DND-41 (cell line): ENCODE data around the gene C21orf91.

Experiments used
- ATAC-seq: fragments of 200-7000 bp; cut with Tn5 transposase; 3 replicates; pipeline ENCODE4 v1.9.1; 2021; ENCODE audit warnings: low read depth; ENCODE audit not compliant: insufficient read depth
- DNase-seq: peaks from one replicate; pipeline ENCODE4 v3.0.0-alpha.2; 2020
- H2AFZ ChIP-seq: 2 replicates; pipeline ENCODE4 v1.6.0; 2012; ENCODE audit warnings: low read depth, low read length
- H3K27ac ChIP-seq: 2 replicates; pipeline ENCODE4 v1.5.1; 2012; ENCODE audit warnings: low read length, inconsistent platforms
- H3K27me3 ChIP-seq: fragments of 200-600 bp; sonication (generic); 2 replicates; pipeline ENCODE4 v1.6.0; 2012; ENCODE audit warnings: low read length, mild to moderate bottlenecking, inconsistent platforms; ENCODE audit not compliant: insufficient read depth, poor library complexity
- H3K36me3 ChIP-seq: 2 replicates; pipeline ENCODE4 v1.5.1; 2012; ENCODE audit warnings: low read length, inconsistent platforms; ENCODE audit not compliant: insufficient read depth
- H3K4me1 ChIP-seq: 2 replicates; pipeline ENCODE4 v1.5.1; 2012; ENCODE audit warnings: mild to moderate bottlenecking, low read length; ENCODE audit not compliant: insufficient read depth
- H3K4me2 ChIP-seq: 2 replicates; pipeline ENCODE4 v1.6.0; 2012; ENCODE audit warnings: mild to moderate bottlenecking, moderate library complexity, low read length, inconsistent platforms; ENCODE audit not compliant: insufficient read depth
- H3K4me3 ChIP-seq, 2 experiments: fragments of 200-600 bp in 1 of 2; shearing (Covaris generic) in 1 of 2; 2 replicates each; pipeline ENCODE4 v1.5.1; 2012 to 2016; ENCODE audit warnings: inconsistent platforms in 2 of 2, low read length in 2 of 2, mild to moderate bottlenecking in 2 of 2, low read depth in 1 of 2, moderate library complexity in 1 of 2
- H3K79me2 ChIP-seq: 2 replicates; pipeline ENCODE4 v1.6.0; 2012; ENCODE audit warnings: low read length, inconsistent platforms; ENCODE audit not compliant: insufficient read depth
- H3K9ac ChIP-seq: 2 replicates; pipeline ENCODE4 v1.6.0; 2012; ENCODE audit warnings: low read depth, mild to moderate bottlenecking, inconsistent platforms, low read length, moderate library complexity
- H3K9me3 ChIP-seq: 2 replicates; pipeline ENCODE4 v1.5.1; 2012; ENCODE audit warnings: low read length, moderate library complexity, mild to moderate bottlenecking, inconsistent platforms; ENCODE audit not compliant: insufficient read depth, severe bottlenecking
- H4K20me1 ChIP-seq: 2 replicates; pipeline ENCODE4 v1.6.0; 2012; ENCODE audit warnings: low read length; ENCODE audit not compliant: insufficient read depth
- EZH2 ChIP-seq: IDR thresholded peaks from 3 replicates; pipeline ENCODE4 v1.6.1; 2012; ENCODE audit warnings: borderline replicate concordance, low read depth, mild to moderate bottlenecking, moderate library complexity, low read length, inconsistent platforms; ENCODE audit not compliant: severe bottlenecking
- TF ChIP-seq, protein P1 (sequence below): IDR thresholded peaks from 2 replicates; pipeline ENCODE4 v1.5.1; 2012; ENCODE audit warnings: borderline replicate concordance, low read length, moderate library complexity, mild to moderate bottlenecking; ENCODE audit not compliant: poor library complexity, severe bottlenecking; ENCODE audit errors: extremely low read depth

Gene C21orf91

GRCh38 chr21:17858747-17859146 is 39.6 kb upstream of the C21orf91 start:
- ATAC-seq (no peak), DNase-seq (no peak)
- no peak overlapping the region for H3K4me2 ChIP-seq
- TF ChIP-seq, protein P1, sequence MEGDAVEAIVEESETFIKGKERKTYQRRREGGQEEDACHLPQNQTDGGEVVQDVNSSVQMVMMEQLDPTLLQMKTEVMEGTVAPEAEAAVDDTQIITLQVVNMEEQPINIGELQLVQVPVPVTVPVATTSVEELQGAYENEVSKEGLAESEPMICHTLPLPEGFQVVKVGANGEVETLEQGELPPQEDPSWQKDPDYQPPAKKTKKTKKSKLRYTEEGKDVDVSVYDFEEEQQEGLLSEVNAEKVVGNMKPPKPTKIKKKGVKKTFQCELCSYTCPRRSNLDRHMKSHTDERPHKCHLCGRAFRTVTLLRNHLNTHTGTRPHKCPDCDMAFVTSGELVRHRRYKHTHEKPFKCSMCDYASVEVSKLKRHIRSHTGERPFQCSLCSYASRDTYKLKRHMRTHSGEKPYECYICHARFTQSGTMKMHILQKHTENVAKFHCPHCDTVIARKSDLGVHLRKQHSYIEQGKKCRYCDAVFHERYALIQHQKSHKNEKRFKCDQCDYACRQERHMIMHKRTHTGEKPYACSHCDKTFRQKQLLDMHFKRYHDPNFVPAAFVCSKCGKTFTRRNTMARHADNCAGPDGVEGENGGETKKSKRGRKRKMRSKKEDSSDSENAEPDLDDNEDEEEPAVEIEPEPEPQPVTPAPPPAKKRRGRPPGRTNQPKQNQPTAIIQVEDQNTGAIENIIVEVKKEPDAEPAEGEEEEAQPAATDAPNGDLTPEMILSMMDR: no peak
- no peak for TF ChIP-seq EZH2
- no peaks in the 10 kb centered on the region for H3K36me3 ChIP-seq
- no peaks in the 10 kb centered on the region for H3K4me1 ChIP-seq
- no peaks in the 10 kb centered on the region for H3K9me3 ChIP-seq
- no peaks in the 10 kb centered on the region for H3K79me2 ChIP-seq
- H3K4me3 ChIP-seq: no peak overlapping the region
- H3K27ac ChIP-seq: no peak overlapping the region
- H2AFZ ChIP-seq: no peak overlapping the region
- no peaks in the 10 kb centered on the region for H4K20me1 ChIP-seq
- H3K27me3 ChIP-seq: no peaks in the 10 kb centered on the region
- H3K9ac ChIP-seq: no peak overlapping the region

- no peaks in the 10 kb centered on the region for H3K36me3 ChIP-seq
- no peaks in the 10 kb centered on the region for H3K79me2 ChIP-seq
- no peaks in the 10 kb centered on the region for H3K27me3 ChIP-seq
- no peak for DNase-seq
- TF ChIP-seq, protein P1: no peak
- no peak for TF ChIP-seq EZH2
- H4K20me1 ChIP-seq: no peaks in the 10 kb centered on the region
- H3K4me1 ChIP-seq: no peaks in the 10 kb centered on the region
- no peaks in the 10 kb centered on the region for H3K9me3 ChIP-seq
- no peak overlapping the region for H2AFZ ChIP-seq
- no peak overlapping the region for H3K4me3 ChIP-seq
- ATAC-seq: no peak
- H3K9ac ChIP-seq: no peak overlapping the region
- no peak overlapping the region for H3K27ac ChIP-seq
- H3K4me2 ChIP-seq: no peak overlapping the region
Observed at GRCh38 chr21:17854745-17855144, 35.6 kb upstream of the C21orf91 start.

DNA sequence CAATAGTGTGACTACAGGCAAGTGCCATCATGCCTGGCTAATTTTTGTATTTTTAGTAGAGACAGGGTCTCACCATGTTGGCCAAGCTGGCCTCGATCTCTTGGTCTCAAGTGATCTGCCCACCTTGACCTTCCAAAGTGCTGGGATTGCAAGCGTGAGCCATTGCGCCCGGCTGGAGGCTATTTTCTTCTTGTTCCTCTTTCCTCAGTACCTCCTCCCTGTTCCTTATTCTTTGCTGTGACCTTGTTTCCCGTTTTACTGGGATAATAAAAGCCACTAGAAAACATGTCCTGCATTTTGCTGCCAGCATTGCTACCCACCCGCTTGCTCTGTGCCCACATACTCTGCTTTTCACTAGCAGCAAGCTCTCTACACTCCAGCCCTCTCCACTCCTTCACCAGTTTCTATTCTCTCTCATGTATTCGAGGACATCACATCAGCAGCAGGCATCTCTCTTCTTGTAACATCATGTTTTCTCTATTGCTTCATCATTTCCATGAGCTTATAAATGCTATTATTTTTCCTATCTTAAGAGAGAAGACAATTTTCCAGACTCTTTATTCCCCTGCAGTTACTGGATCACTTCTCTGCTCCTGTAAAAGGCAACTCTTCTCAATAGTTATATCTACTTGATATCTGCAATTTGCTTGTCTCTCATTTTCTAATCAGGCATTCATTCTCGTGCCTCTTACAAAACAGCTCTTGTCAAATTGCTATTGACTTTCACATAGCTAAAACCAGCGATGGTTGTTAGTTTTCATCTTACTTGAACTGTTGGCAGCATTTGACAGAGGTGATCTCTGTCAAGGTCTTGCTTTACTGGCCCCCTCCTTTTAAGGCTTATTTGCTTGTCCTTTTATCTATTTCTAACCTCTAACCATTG is 34.5 kb upstream of the C21orf91 start:
- H3K4me2 ChIP-seq: no peak overlapping the region
- H3K9ac ChIP-seq: no peak overlapping the region
- ATAC-seq (no peak), DNase-seq (no peak)
- no peak for TF ChIP-seq EZH2
- H3K27me3 ChIP-seq: no peaks in the 10 kb centered on the region
- H3K27ac ChIP-seq: no peak overlapping the region
- H4K20me1 ChIP-seq: no peaks in the 10 kb centered on the region
- H2AFZ ChIP-seq: no peak overlapping the region
- H3K36me3 ChIP-seq: no peaks in the 10 kb centered on the region
- no peaks in the 10 kb centered on the region for H3K9me3 ChIP-seq
- H3K4me1 ChIP-seq: no peaks in the 10 kb centered on the region
- H3K4me3 ChIP-seq: no peak overlapping the region
- H3K79me2 ChIP-seq: no peaks in the 10 kb centered on the region

DNA sequence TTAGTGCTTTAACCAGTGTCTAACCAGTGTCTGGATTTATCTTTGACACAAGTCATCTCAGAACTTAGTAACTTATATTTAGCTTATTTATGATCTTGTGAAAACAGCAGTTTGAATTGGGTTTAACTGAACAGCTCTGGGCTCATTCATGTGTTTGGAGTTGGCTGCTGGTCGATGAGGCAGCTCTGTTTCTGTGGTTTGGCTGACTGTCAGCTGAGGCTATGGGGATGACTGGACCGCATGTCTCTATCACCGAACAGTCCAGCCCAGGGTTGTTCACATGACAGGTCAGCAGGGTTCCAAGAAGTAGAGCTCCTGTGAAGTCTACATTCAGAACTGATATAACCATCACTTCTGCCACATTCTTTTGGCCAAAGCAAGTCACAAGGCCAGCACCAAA is 29.1 kb upstream of the C21orf91 start:
- Histone ChIP-seq H3K4me2 (no peak overlapping the region), H3K4me3 (no peak overlapping the region), H3K36me3 (no peaks in the 10 kb centered on the region), H3K4me1 (no peaks in the 10 kb centered on the region), H3K9ac (no peak overlapping the region), H4K20me1 (no peaks in the 10 kb centered on the region), H3K9me3 (no peaks in the 10 kb centered on the region), H3K27me3 (no peaks in the 10 kb centered on the region), H2AFZ (no peak overlapping the region), H3K27ac (no peak overlapping the region), H3K79me2 (no peaks in the 10 kb centered on the region)
- DNase-seq (no peak), ATAC-seq (no peak)
- TF ChIP-seq, protein P1: no peak
- TF ChIP-seq EZH2: no peak
